Measurements from ENCODE around the gene LUC7L3.
"Not testable (repeated sequence)": the region's sequence is repeated elsewhere in the genome, so short reads cannot be mapped to it uniquely, and the experiment has no call there.

Gene LUC7L3

GRCh38 chr17:50719144-50719923 lies at the start of gene LUC7L3:
Gene LUC7L3 (plus strand): TSS chr17:50719603. CDS start chr17:50719733, 130 bp downstream.
- DNase-seq, result peak; percentile 95

- no peak for DNase-seq
Observed at GRCh38 chr17:50672071-50672470, 47.3 kb upstream of the LUC7L3 start.

GRCh38 chr17:50672831-50673551 lies 46.4 kb upstream of the LUC7L3 start:
- no peak for DNase-seq

GRCh38 chr17:50675190-50675589 lies 44.2 kb upstream of the LUC7L3 start:
- DNase-seq, result no peak

- no peak for DNase-seq
Observed at GRCh38 chr17:50675627-50676026, 43.8 kb upstream of the LUC7L3 start.

- no peak for DNase-seq
Observed at GRCh38 chr17:50676065-50676975, 43.1 kb upstream of the LUC7L3 start.

- DNase-seq, result no peak
Observed at GRCh38 chr17:50677851-50678375, 41.5 kb upstream of the LUC7L3 start.

- no peak for DNase-seq
Observed at GRCh38 chr17:50679008-50679544, 40.3 kb upstream of the LUC7L3 start.

- DNase-seq, result no peak
Observed at GRCh38 chr17:50680126-50680525, 39.3 kb upstream of the LUC7L3 start.

- not testable (repeated sequence) for DNase-seq
Observed at GRCh38 chr17:50680543-50681262, 38.7 kb upstream of the LUC7L3 start.

GRCh38 chr17:50681263-50682200 lies 37.9 kb upstream of the LUC7L3 start:
- DNase-seq, result peak; percentile 71

GRCh38 chr17:50682441-50682840 lies 37.0 kb upstream of the LUC7L3 start:
- DNase-seq, result no peak

GRCh38 chr17:50682938-50683337 lies 36.5 kb upstream of the LUC7L3 start:
- no peak for DNase-seq

GRCh38 chr17:50683434-50684287 lies 35.7 kb upstream of the LUC7L3 start:
- no peak for DNase-seq

- no peak for DNase-seq
Observed at GRCh38 chr17:50684288-50684611, 35.2 kb upstream of the LUC7L3 start.

- DNase-seq, result peak; percentile 23
Observed at GRCh38 chr17:50684612-50685333, 34.6 kb upstream of the LUC7L3 start.

- no peak for DNase-seq
Observed at GRCh38 chr17:50685334-50685665, 34.1 kb upstream of the LUC7L3 start.

GRCh38 chr17:50685691-50686493 lies 33.5 kb upstream of the LUC7L3 start:
- no peak for DNase-seq

Measured in SHP77 treated with DMSO at 0.1 percent for 48 hours (cell line).